ENCODE results near the gene GATA2. TPM values are rescaled to one million over a fixed set of nuclear protein-coding genes. Genes with fewer than 3 reads are reported as not detected.

The GATA2 gene
- total RNA-seq, 4 donors from 2014 or later: 2.8 to 11.6 (median 8.1) TPM

- H3K27me3 ChIP-seq: peaks cover 0 to 92% of the 10 kb centered on the region in 2 donors
- H3K36me3 ChIP-seq: no peaks in the 10 kb centered on the region
- peaks cover 0 to 60% (median 29%) of the 10 kb centered on the region in 4 donors for H3K4me1 ChIP-seq
- peak in 2 of 3 donors; percentile 41 to 53 for DNase-seq
- peak overlapping the region; percentile 14 to 77 (median 60) for H3K27ac ChIP-seq
- H3K9me3 ChIP-seq: no peaks in the 10 kb centered on the region
- H3K4me3 ChIP-seq: peak overlapping the region; percentile 31 to 60 (median 54)
- TF ChIP-seq CTCF (IDR thresholded peaks at IDR 0.05): no peak
- TF ChIP-seq POLR2A (IDR thresholded peaks at IDR 0.05): no peak
These were observed 3.4 kb downstream of the GATA2 start for GRCh38 chr3:128489674-128489926.

GRCh38 chr3:128488991-128489673 lies 3.9 kb downstream of the GATA2 start:
- peak overlapping the region; percentile 31 to 60 (median 54) for H3K4me3 ChIP-seq
- no peaks in the 10 kb centered on the region for H3K9me3 ChIP-seq
- no peaks in the 10 kb centered on the region for H3K36me3 ChIP-seq
- peak overlapping the region; percentile 36 to 77 (median 60) for H3K27ac ChIP-seq
- TF ChIP-seq POLR2A (IDR thresholded peaks at IDR 0.05): no peak
- TF ChIP-seq CTCF (IDR thresholded peaks at IDR 0.05): no peak
- peaks cover 0 to 94% of the 10 kb centered on the region in 2 donors for H3K27me3 ChIP-seq
- H3K4me1 ChIP-seq: peaks cover 0 to 60% (median 29%) of the 10 kb centered on the region in 4 donors
- peak in 2 of 3 donors; percentile 49 to 52 for DNase-seq

- Histone ChIP-seq H3K27me3 (peaks cover 0 to 92% of the 10 kb centered on the region in 2 donors), H3K4me3 (peak overlapping the region in 3 of 4 donors; percentile 53 to 60 (median 54)), H3K9me3 (no peaks in the 10 kb centered on the region), H3K36me3 (no peaks in the 10 kb centered on the region), H3K4me1 (peaks cover 0 to 60% (median 29%) of the 10 kb centered on the region in 4 donors), H3K27ac (peak overlapping the region; percentile 36 to 77 (median 60))
- TF ChIP-seq POLR2A (IDR thresholded peaks at IDR 0.05) (no peak), CTCF (IDR thresholded peaks at IDR 0.05) (no peak)
- DNase-seq: no peak
These were observed 4.4 kb downstream of the GATA2 start for GRCh38 chr3:128488636-128488990.

GRCh38 chr3:128487813-128488635 lies 5.0 kb downstream of the GATA2 start:
- H3K27me3 ChIP-seq: peaks cover 0 to 86% of the 10 kb centered on the region in 2 donors
- peaks cover 0 to 57% (median 28%) of the 10 kb centered on the region in 4 donors for H3K4me1 ChIP-seq
- no peaks in the 10 kb centered on the region for H3K9me3 ChIP-seq
- TF ChIP-seq CTCF (IDR thresholded peaks at IDR 0.05) (no peak), POLR2A (IDR thresholded peaks at IDR 0.05) (peak in 1 of 2 donors; percentile 15)
- H3K36me3 ChIP-seq: no peaks in the 10 kb centered on the region
- peak overlapping the region; percentile 29 to 60 (median 54) for H3K4me3 ChIP-seq
- peak overlapping the region; percentile 36 to 77 (median 56) for H3K27ac ChIP-seq
- peak in 2 of 3 donors; percentile 71 to 76 for DNase-seq

- H3K36me3 ChIP-seq: no peaks in the 10 kb centered on the region
- peak overlapping the region in 3 of 4 donors; percentile 46 to 77 (median 65) for H3K27ac ChIP-seq
- peaks cover 0 to 52% (median 25%) of the 10 kb centered on the region in 4 donors for H3K4me1 ChIP-seq
- TF ChIP-seq CTCF (IDR thresholded peaks at IDR 0.05) (no peak), POLR2A (IDR thresholded peaks at IDR 0.05) (no peak)
- H3K9me3 ChIP-seq: no peaks in the 10 kb centered on the region
- H3K27me3 ChIP-seq: peaks cover 0 to 86% of the 10 kb centered on the region in 2 donors
- peak overlapping the region; percentile 29 to 60 (median 54) for H3K4me3 ChIP-seq
- DNase-seq: no peak
These were observed 5.5 kb downstream of the GATA2 start for GRCh38 chr3:128487538-128487812.
